GM12878 (cell line): ENCODE measurements around the gene KDM5C. TPM values are rescaled to one million over a fixed set of nuclear protein-coding genes. Genes with fewer than 3 reads are reported as not detected.
A peak's percentile ranks its signal among the peaks of the same experiment; 100 is the strongest.

Experiments used
- ATAC-seq: fragments of 200-7000 bp; cut with Tn5 transposase; 3 replicates; pipeline ENCODE4 v1.9.1; 2020; ENCODE audit warnings: mild to moderate bottlenecking, moderate library complexity
- BruUV-seq: library from RNA; stranded (reverse); fragments of 400-500 nt; replicated peaks from 2 replicates; lab custom pipeline; 2021; lab: Mats Ljungman, UMichigan
- CTCF ChIA-PET: fragments of 300-600 bp; sonication (Branson Sonifier 250); formaldehyde crosslinking; extraction: SDS; loops from one replicate; lab custom pipeline; 2021; ENCODE audit warnings: inconsistent platforms; lab: Yijun Ruan, JAX
- POLR2A ChIA-PET: fragments of 350-600 bp; formaldehyde crosslinking; extraction: SDS; loops from one replicate; lab custom pipeline; 2021; ENCODE audit warnings: inconsistent platforms; lab: Charles Lee
- RAD21 ChIA-PET: fragments of 300-600 bp; sonication (Branson Sonifier 250); formaldehyde crosslinking; loops from one replicate; lab custom pipeline; 2023; ENCODE audit warnings: antibody characterized with exemption; ENCODE audit not compliant: unreplicated experiment; lab: Charles Lee
- SMC1A ChIA-PET: fragments of 300-600 bp; sonication (Branson Sonifier 250); formaldehyde crosslinking; loops from one replicate; lab custom pipeline; 2023; ENCODE audit not compliant: unreplicated experiment, uncharacterized antibody; lab: Charles Lee
- DNase-seq: peaks from one replicate; pipeline ENCODE4 v3.0.0-alpha.2; 2011; ENCODE audit warnings: low read depth, low spot score
- FAIRE-seq: peaks from 3 replicates; lab custom pipeline; 2011; peaks lifted over from hg19 to GRCh38; lab: Jason Lieb, UNC
- H2AFZ ChIP-seq: 2 replicates; pipeline ENCODE4 v1.6.0; 2011; ENCODE audit warnings: low read depth, low read length, control low read depth; ENCODE audit not compliant: control insufficient read depth
- H3K27ac ChIP-seq: 2 replicates; pipeline ENCODE4 v1.5.1; 2011; ENCODE audit warnings: control low read depth; ENCODE audit not compliant: control insufficient read depth, insufficient read depth
- H3K27me3 ChIP-seq, 2 experiments: replicated peaks in 1 of 2; 2 replicates each; pipeline versions ENCODE4 v1.6.0 to v1.6.1; 2011; ENCODE audit warnings: low read length in 1 of 2; ENCODE audit not compliant: control insufficient read depth in 2 of 2, insufficient read depth in 2 of 2
- H3K36me3 ChIP-seq, 2 experiments: 2 replicates each; pipeline ENCODE4 v1.5.1; 2011; ENCODE audit warnings: low read length in 1 of 2; ENCODE audit not compliant: control insufficient read depth in 2 of 2, insufficient read depth in 2 of 2
- H3K4me1 ChIP-seq: 2 replicates; pipeline ENCODE4 v1.6.1; 2011; ENCODE audit warnings: mild to moderate bottlenecking, low read length, moderate library complexity, mixed read lengths; ENCODE audit not compliant: control insufficient read depth, insufficient read depth
- H3K4me2 ChIP-seq: 2 replicates; pipeline ENCODE4 v1.6.0; 2011; ENCODE audit warnings: control low read depth; ENCODE audit not compliant: control insufficient read depth, insufficient read depth
- H3K4me3 ChIP-seq: fragments of 200-600 bp; sonication (generic); 2 replicates; pipeline ENCODE4 v1.5.1; 2016
- H3K79me2 ChIP-seq: 2 replicates; pipeline ENCODE4 v1.6.0; 2011; ENCODE audit warnings: low read length; ENCODE audit not compliant: control insufficient read depth, insufficient read depth
- H3K9ac ChIP-seq: 2 replicates; pipeline ENCODE4 v1.8.0; 2011; ENCODE audit warnings: low read length, control low read depth, mixed read lengths; ENCODE audit not compliant: control insufficient read depth, insufficient read depth
- H3K9me3 ChIP-seq: replicated peaks from 3 replicates; pipeline ENCODE4 v1.5.1; 2011; ENCODE audit warnings: mild to moderate bottlenecking, low read length; ENCODE audit not compliant: control insufficient read depth, insufficient read depth
- H4K20me1 ChIP-seq: 2 replicates; pipeline ENCODE4 v1.6.0; 2011; ENCODE audit not compliant: control insufficient read depth, insufficient read depth
- CEBPB ChIP-seq, 2 experiments: fragments of 150-350 bp in 1 of 2; IDR thresholded peaks; 2 replicates each; pipeline ENCODE4 v1.6.1; 2012 to 2014; ENCODE audit warnings: low read depth in 2 of 2, low read length in 2 of 2, borderline replicate concordance in 1 of 2, inconsistent platforms in 1 of 2
- CTCF ChIP-seq, 3 experiments: IDR thresholded peaks in 2 of 3; conservative IDR thresholded peaks in 1 of 3; 2 replicates each; pipeline ENCODE4 v1.5.1; 2011; ENCODE audit warnings: low read depth in 3 of 3, low read length in 3 of 3, mild to moderate bottlenecking in 3 of 3, control low read depth in 2 of 3, moderate library complexity in 2 of 3, inconsistent platforms in 1 of 3, mixed read lengths in 1 of 3; ENCODE audit not compliant: control insufficient read depth in 2 of 3, insufficient read depth in 1 of 3; ENCODE audit errors: extremely low read depth in 1 of 3
- EGR1 ChIP-seq, 2 experiments: IDR thresholded peaks; 1 replicate in 1 of 2; 2 replicates in 1 of 2; pipeline ENCODE4 v1.6.1; 2011 to 2012; ENCODE audit warnings: low read depth in 2 of 2, low read length in 2 of 2, borderline replicate concordance in 1 of 2, mild to moderate bottlenecking in 1 of 2, moderate library complexity in 1 of 2
- HDAC6 ChIP-seq: fragments of 200-600 bp; sonication (generic); IDR thresholded peaks from one replicate; pipeline ENCODE4 v1.8.0; 2017; ENCODE audit warnings: antibody characterized with exemption; ENCODE audit not compliant: unreplicated experiment
- HDGF ChIP-seq: fragments of 450-650 bp; IDR thresholded peaks from 2 replicates; pipeline ENCODE4 v1.6.1; 2016; ENCODE audit warnings: antibody characterized with exemption
- PBX3 ChIP-seq: IDR thresholded peaks from 2 replicates; pipeline ENCODE4 v1.6.1; 2011; ENCODE audit warnings: mild to moderate bottlenecking, low read depth, low read length, moderate library complexity; ENCODE audit not compliant: insufficient replicate concordance
- POLR2A ChIP-seq: IDR thresholded peaks from 2 replicates; pipeline ENCODE4 v1.6.1; 2011; ENCODE audit warnings: low read depth, mild to moderate bottlenecking, low read length
- PRDM15 ChIP-seq: fragments of 450-650 bp; formaldehyde crosslinking; IDR thresholded peaks from 2 replicates; pipeline ENCODE4 v1.4.0; 2020; ENCODE audit warnings: mild to moderate bottlenecking, moderate library complexity
- SREBF2 ChIP-seq: IDR thresholded peaks from 2 replicates; pipeline ENCODE4 v1.6.1; 2012; ENCODE audit warnings: mild to moderate bottlenecking, low read length
- ZNF217 ChIP-seq: fragments of 450-650 bp; IDR thresholded peaks from 2 replicates; pipeline ENCODE4 v1.6.1; 2017; ENCODE audit warnings: antibody characterized with exemption, mild to moderate bottlenecking
- ZNF24 ChIP-seq: fragments of 450-650 bp; IDR thresholded peaks from 2 replicates; pipeline ENCODE4 v1.6.1; 2017; ENCODE audit warnings: antibody characterized with exemption, mild to moderate bottlenecking
- WGBS: methylation state at CpG from one replicate; pipeline ENCODE4 v1.1.6; 2016; ENCODE audit warnings: low lambda C conversion rate; ENCODE audit not compliant: insufficient replicate concordance, insufficient coverage; ENCODE audit errors: missing lambda C conversion rate; 5-methylcytosine and 5-hydroxymethylcytosine counted together
- in situ Hi-C: fragments of 300-500 bp; cut with MboI; formaldehyde crosslinking; loops from 9 replicates; pipeline ENCODE4 v1.14.3; 2018; ENCODE audit warnings: mixed read lengths
- intact Hi-C: fragments of 100-400 bp; cut with micrococcal nuclease; formaldehyde crosslinking; loops from one replicate; pipeline ENCODE4 v1.14.2; 2022; ENCODE audit not compliant: unreplicated experiment
- polyA plus RNA-seq, 11 experiments: library from polyadenylated mRNA; depleted of rRNA in 4 of 11; unstranded in 6 of 11; stranded (reverse) in 5 of 11; fragments of >200 nt; fragmentation: Nextera tagmentation in 4 of 11; fragmentation: Illumina TruSeq in 1 of 11; extraction: Ambion mirVana in 4 of 11; extraction: Trizol in 1 of 11; gene quantifications; 1 replicate in 1 of 11; 2 replicates in 10 of 11; pipeline versions ENCODE4 v1.2.1 to v1.2.3, GENCODE V29; 2011 to 2016; ENCODE audit warnings: inconsistent platforms in 2 of 11, missing spikeins in 2 of 11, low read depth in 1 of 11
- total RNA-seq, 4 experiments: library from RNA; depleted of rRNA in 3 of 4; stranded (reverse); fragments of >200 nt in 3 of 4; fragmentation: Illumina TruSeq in 1 of 4; extraction: Trizol in 1 of 4; gene quantifications; 2 replicates each; pipeline versions ENCODE4 v1.2.1 to v1.2.3, GENCODE V29; 2013 to 2021

The KDM5C gene
- total and polyA plus RNA-seq, 10 of the 15 experiments (the other 5 are each of a cell fraction or from before 2014, with no cell fraction given): 1.5 to 110 (median 53.0) TPM

GRCh38 chrX:53223068-53223693, 1.8 kb downstream of the KDM5C start:
- peaks cover 26% of the 10 kb centered on the region for H4K20me1 ChIP-seq
- ChIA-PET CTCF (interaction anchor here (0.9 to 1.2 kb wide), 3 partner anchors 33 to 151 kb away, joined by 3 to 4 read pairs (median 3); no protein-coding TSS in a partner anchor), SMC1A (no interaction called here), RAD21 (interaction anchor here (0.6 kb wide), 1 partner anchor 34 kb away, joined by 3 read pairs; no protein-coding TSS in a partner anchor), POLR2A (no interaction called here)
- in situ Hi-C loops (no loop called here), intact Hi-C loops (loop anchor here (5.0 kb wide), 1 partner anchor 199 kb away; the partner anchor contains the start of genes RIBC1 and SMC1A)
- H3K4me2 ChIP-seq: peak overlapping the region; percentile 99
- H3K9ac ChIP-seq: peak overlapping the region; percentile 99
- no peaks in the 10 kb centered on the region; the same call in 2 of the 3 replicates for H3K9me3 ChIP-seq
- peaks cover 9% of the 10 kb centered on the region for H3K4me1 ChIP-seq
- peak overlapping the region; percentile 99 for H3K27ac ChIP-seq
- 13% methylated on average over 2 of the region's 2 CpGs for WGBS
- ATAC-seq: peak; percentile 14
- no TSS peak for BruUV-seq
- H3K4me3 ChIP-seq: peak overlapping the region; percentile 96
- FAIRE-seq: no peak
- DNase-seq: no peak
- peaks cover 11 to 16% of the 10 kb centered on the region in 2 experiments for H3K36me3 ChIP-seq
- H3K27me3 ChIP-seq: no peaks in the 10 kb centered on the region
- no peak overlapping the region for H2AFZ ChIP-seq
- H3K79me2 ChIP-seq: peaks cover 59% of the 10 kb centered on the region
- TF ChIP-seq CTCF (IDR thresholded peaks at IDR 0.05 in 2 of 3, conservative IDR thresholded peaks at IDR 0.05 in 1 of 3; ENCODE audit: control insufficient read depth in 2 of 3, extremely low read depth in 1 of 3, insufficient read depth in 1 of 3, low read depth in 3 of 3, low read length in 3 of 3) (peak in 1 of 3 experiments; percentile 11; a peak in 3 of 6 replicates), SREBF2 (no peak), HDAC6 (no peak), POLR2A (0 out of 2 replicates have a peak, but pooled peaks have one; percentile 23), ZNF24 (no peak), HDGF (no peak), PBX3 (no peak), CEBPB (IDR thresholded peaks at IDR 0.05; ENCODE audit: borderline replicate concordance in 1 of 2, low read depth in 2 of 2, low read length in 2 of 2) (no peak), PRDM15 (no peak), EGR1 (IDR thresholded peaks at IDR 0.05; ENCODE audit: borderline replicate concordance in 1 of 2, low read depth in 2 of 2, low read length in 2 of 2) (no peak), ZNF217 (no peak)
